HG03025 (cell line): ENCODE results near the gene RGL1.
"Not testable (repeated sequence)": the region's sequence is repeated elsewhere in the genome, so short reads cannot be mapped to it uniquely, and the experiment has no call there.

Experiments
- ATAC-seq: cut with Tn5 transposase; IDR thresholded peaks from one replicate; pipeline ENCODE4 v1.9.1; 2021; ENCODE audit warnings: mild to moderate bottlenecking, moderate library complexity; ENCODE audit not compliant: unreplicated experiment, low FRiP score

RGL1 gene

DNA sequence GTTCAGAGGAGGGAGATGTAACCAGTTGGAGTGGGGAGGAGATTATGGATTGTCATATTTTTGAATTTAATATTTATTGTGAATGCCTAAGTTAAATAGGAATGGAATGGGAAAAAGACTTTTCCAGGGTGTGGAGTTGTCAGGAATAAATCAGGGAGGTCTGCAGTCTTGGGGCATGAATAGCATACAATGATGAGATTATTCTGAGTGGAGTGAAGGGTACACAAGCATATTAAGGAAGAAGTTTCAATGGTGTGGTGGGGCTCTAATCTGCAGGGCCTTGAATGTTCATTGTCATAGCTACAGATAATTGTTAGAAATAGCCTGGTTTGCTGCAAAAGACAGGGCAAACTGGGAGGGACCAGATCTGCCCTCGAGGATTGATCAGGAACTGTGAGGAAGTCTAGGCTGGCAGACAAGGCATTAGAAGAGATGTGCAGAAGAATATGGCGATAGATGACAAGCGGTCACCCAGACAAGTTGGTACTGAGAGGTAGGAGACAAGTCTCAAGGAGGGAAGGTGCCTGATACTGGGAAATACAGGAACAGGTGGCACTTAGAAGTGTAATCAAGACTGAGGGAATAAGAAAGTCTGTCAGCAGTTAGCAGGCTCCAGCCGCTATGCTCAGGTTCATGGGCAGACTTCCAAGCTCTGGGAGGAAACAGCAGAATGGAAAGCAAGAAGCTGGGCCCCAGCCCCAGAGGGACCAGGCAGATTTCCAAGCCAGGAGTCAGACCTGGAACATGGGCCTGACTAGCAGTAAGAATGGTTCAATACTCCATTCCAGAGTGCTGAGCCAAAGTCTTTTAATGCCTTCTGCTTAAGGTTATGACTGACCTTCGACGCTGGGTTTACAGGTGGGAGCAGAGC lies 20.9 kb upstream of the RGL1 start:
- no peak for ATAC-seq

GRCh38 chr1:183785921-183786320 lies 19.0 kb upstream of the RGL1 start:
- not testable (repeated sequence) for ATAC-seq

GRCh38 chr1:183787704-183788103 lies 17.2 kb upstream of the RGL1 start:
- no peak for ATAC-seq

DNA sequence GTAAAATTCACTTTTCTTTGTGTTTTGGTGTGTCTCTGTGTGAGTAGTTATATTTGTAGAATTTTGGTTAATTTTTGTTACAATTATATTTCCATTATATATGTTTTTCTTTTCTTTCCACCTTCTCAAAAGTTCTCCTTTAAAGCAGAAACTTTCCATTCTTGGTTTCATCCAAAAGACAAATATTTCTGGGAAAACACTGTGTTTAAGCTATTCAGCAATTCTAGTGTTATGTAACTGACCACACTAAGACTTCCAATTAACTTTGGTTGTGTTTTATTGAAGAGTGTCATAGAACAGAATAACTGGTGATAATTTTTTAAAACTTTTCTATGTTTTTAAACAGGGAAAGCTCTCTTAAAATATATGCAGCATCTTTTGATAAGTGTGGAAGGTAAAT lies 13.6 kb upstream of the RGL1 start:
- ATAC-seq, result no peak

- ATAC-seq, result no peak
Measured at GRCh38 chr1:183792300-183792699, 12.6 kb upstream of the RGL1 start.

DNA sequence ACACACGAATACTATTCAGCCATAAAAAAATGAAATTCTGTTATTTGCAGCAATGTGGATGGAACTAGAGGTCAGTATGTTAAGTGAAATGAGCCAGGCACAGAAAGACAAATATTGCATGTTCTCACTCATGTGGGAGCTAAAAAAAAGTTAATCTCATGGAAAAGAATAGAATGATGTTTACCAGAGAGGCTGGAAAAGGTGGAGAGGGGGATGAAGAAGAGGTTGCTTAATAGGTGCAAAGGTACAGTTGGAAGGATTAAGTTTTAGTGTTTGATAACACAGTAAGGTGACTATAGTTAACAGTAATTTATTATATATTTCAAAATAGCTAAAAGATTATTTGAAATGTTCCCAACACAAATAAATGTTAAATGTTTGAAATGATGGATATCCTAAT lies 10.8 kb upstream of the RGL1 start:
- no peak for ATAC-seq

- no peak for ATAC-seq
Measured at GRCh38 chr1:183800449-183800848, 4.5 kb upstream of the RGL1 start.

DNA sequence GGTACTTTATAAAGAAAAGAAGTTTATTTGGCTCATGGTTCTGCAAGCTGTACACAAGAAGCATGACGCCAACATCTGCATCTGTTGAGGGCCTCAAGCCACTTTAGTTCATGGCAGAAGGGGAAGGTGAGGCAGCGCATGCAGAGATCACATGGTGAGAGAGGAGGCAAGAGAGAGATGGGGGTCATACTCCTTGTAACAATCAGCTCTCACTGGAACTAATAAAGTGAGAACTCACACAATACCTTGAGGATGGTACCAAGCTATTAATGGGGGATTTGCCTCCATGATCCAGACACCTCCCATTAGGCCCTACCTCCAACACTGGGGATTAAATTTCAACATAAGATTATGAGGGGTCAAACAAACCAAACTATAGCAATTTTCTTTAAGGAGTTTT lies 3.3 kb upstream of the RGL1 start:
- no peak for ATAC-seq

- no peak for ATAC-seq
Measured at GRCh38 chr1:183804387-183804786, 533 bp upstream of the RGL1 start.

- no peak for ATAC-seq
Measured at GRCh38 chr1:183806125-183806524, 1.2 kb downstream of the RGL1 start.

DNA sequence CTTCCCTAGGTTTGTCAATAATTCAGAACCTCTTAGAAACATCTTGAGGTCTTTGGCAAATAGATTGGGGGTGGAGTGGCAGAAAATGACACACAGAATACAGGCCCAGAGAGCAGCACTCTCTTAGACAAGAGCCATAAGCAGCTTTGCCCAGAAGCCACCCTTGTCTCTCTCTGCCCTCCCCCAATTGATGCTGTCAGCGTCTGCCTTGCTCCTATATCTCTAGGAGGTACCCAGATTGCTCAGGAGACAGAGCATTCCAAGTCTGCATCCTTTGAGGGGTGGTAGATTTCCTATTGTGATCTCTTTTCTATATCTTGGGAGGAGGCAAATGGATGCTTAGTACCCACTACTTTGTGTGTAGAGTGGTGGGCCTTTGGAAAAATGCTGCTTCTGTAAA lies 1.8 kb downstream of the RGL1 start:
- no peak for ATAC-seq

- peak; percentile 40 for ATAC-seq
Measured at GRCh38 chr1:183807549-183808168, 2.7 kb downstream of the RGL1 start.

DNA sequence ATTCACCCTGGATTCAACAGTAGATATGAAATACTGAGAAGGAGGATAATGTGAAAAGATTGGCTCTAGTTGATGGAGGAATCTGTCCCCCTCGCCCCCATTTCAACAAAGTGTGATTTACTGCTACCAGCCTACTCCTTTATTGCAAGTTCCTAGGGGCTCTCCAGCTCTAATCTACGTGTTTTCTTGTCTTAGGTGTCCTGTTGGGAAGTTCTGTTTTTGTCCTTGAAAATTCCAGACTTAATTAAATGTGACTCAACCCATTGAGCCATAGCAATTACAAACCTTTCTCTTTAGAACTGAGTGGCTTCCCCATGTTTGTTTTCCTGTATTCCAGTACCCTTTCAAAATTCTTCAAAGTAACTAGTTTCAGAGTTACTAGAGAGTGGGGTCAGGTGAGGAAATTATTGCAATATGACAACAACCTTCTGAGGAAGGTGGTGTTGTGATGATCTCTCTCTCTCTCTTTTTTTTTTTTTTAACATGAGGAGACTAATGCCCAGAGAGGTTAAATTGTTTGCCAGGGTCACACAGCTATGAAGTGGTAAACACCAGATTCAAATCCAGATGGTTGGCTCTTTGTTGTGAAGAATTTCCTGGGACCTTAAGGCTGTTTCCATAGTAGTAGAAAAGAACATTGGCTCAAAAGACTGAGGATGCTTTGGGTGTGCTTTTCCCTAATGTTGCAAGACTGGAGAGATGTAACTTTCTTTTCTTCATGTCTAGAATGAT lies 3.5 kb downstream of the RGL1 start:
- ATAC-seq, result no peak

DNA sequence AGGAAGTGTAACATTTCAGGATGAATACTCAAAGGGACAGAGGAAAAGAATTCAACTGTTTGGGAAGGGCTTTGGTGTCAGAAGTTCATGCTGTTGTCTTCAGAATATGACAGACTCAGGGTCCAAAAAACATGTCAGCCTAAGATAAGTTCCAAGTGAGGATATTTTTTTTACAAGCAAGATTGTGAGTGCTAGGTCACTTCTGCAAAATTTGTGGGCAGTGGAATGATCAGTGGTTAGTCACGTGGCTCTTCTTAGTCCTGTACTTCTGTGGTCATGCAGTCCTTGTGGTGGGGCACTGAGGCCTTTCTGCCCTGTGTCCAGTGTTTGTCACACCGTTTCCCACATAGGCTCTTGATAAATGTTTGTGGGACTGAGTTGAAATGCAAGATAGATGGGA lies 5.2 kb downstream of the RGL1 start:
- ATAC-seq, result no peak

- ATAC-seq, result no peak
Measured at GRCh38 chr1:183810756-183811544, 6.0 kb downstream of the RGL1 start.

DNA sequence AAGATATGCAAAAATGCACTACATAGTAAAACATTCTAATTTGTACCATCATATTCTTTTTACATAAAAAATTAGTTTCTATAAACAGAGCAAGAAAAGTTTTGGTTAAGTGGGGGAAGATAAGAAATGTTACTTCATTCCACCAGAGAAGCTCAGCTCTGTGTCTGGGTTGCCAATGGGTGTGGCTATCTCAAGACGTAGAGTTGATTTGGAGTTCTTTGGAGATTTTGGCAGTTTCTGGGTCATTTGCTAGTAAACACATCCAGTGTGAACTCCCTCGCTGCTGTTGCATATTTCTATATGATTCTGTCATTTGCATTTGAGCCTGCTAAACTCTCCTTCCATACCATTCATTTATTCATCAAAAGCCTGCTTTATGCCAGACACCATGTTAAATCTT lies 7.2 kb downstream of the RGL1 start:
- no peak for ATAC-seq

GRCh38 chr1:183812686-183813569 lies 8.0 kb downstream of the RGL1 start:
- ATAC-seq, result no peak

GRCh38 chr1:183814121-183814681 lies 9.3 kb downstream of the RGL1 start:
- ATAC-seq, result no peak

GRCh38 chr1:183816110-183816509 lies 11.2 kb downstream of the RGL1 start:
- ATAC-seq, result no peak
